CD14-positive monocyte (primary cell): Measurements from ENCODE around the gene YES1. TPM values are rescaled to one million over a fixed set of nuclear protein-coding genes. Genes with fewer than 3 reads are reported as not detected.
"Not testable (repeated sequence)": the region's sequence is repeated elsewhere in the genome, so short reads cannot be mapped to it uniquely, and the experiment has no call there.

Experiments used
- DNase-seq, 3 donors: peaks; one replicate each; pipeline ENCODE4 v3.0.0-alpha.2; 2011 to 2022
- H2AFZ ChIP-seq: 2 replicates; pipeline ENCODE4 v1.6.0; 2012; ENCODE audit warnings: mild to moderate bottlenecking, low read depth, low read length, inconsistent platforms; ENCODE audit not compliant: insufficient read depth, poor library complexity, severe bottlenecking
- H3K27ac ChIP-seq, 2 donors: 1 replicate in 1 of 2; 2 replicates in 1 of 2; pipeline ENCODE4 v1.5.1; 2012 to 2013; ENCODE audit warnings: low read length in 2 of 2, control low read depth in 1 of 2, inconsistent platforms in 1 of 2, low read depth in 1 of 2, mild to moderate bottlenecking in 1 of 2
- H3K27me3 ChIP-seq, 2 donors: one replicate each; pipeline versions ENCODE4 v1.6.0 to v1.6.1; 2011 to 2013; ENCODE audit warnings: low read length in 2 of 2; ENCODE audit not compliant: control insufficient read depth in 2 of 2, insufficient read depth in 2 of 2
- H3K36me3 ChIP-seq, 2 donors: replicated peaks in 1 of 2; 1 replicate in 1 of 2; 2 replicates in 1 of 2; pipeline versions ENCODE4 v1.5.1 to v1.6.1; 2012 to 2013; ENCODE audit warnings: low read length in 2 of 2, control low read depth in 1 of 2, inconsistent platforms in 1 of 2, mild to moderate bottlenecking in 1 of 2; ENCODE audit not compliant: insufficient read depth in 2 of 2, control insufficient read depth in 1 of 2
- H3K4me1 ChIP-seq, 2 donors: 1 replicate in 1 of 2; 2 replicates in 1 of 2; pipeline versions ENCODE4 v1.5.1 to v1.6.1; 2012 to 2013; ENCODE audit warnings: low read length in 2 of 2, control low read depth in 1 of 2, inconsistent platforms in 1 of 2, mild to moderate bottlenecking in 1 of 2, moderate library complexity in 1 of 2; ENCODE audit not compliant: insufficient read depth in 2 of 2, control insufficient read depth in 1 of 2
- H3K4me2 ChIP-seq: replicated peaks from 2 replicates; pipeline ENCODE3; 2012; ENCODE audit warnings: low read length, moderate library complexity, mild to moderate bottlenecking; ENCODE audit not compliant: poor library complexity, severe bottlenecking; ENCODE audit errors: extremely low read depth
- H3K4me3 ChIP-seq, 3 experiments: fragments of 200-600 bp in 1 of 3; sonication (generic) in 1 of 3; replicated peaks in 1 of 3; 1 replicate in 2 of 3; 2 replicates in 1 of 3; pipeline ENCODE4 v1.5.1; 2011 to 2013; ENCODE audit warnings: low read length in 3 of 3, mild to moderate bottlenecking in 3 of 3, control low read depth in 2 of 3, low read depth in 2 of 3, inconsistent platforms in 1 of 3, moderate library complexity in 1 of 3
- H3K79me2 ChIP-seq: 2 replicates; pipeline ENCODE4 v1.6.0; 2012; ENCODE audit warnings: mild to moderate bottlenecking, control low read depth, inconsistent platforms, low read length, moderate library complexity; ENCODE audit not compliant: insufficient read depth
- H3K9ac ChIP-seq: 2 replicates; pipeline ENCODE4 v1.6.0; 2017; ENCODE audit warnings: low read length, mild to moderate bottlenecking; ENCODE audit not compliant: insufficient read depth, poor library complexity, severe bottlenecking
- H3K9me3 ChIP-seq, 2 donors: replicated peaks in 1 of 2; 1 replicate in 1 of 2; 2 replicates in 1 of 2; pipeline versions ENCODE4 v1.5.1 to v1.6.1; 2012 to 2013; ENCODE audit warnings: low read length in 2 of 2, control low read depth in 1 of 2; ENCODE audit not compliant: control insufficient read depth in 1 of 2, insufficient read depth in 1 of 2
- H4K20me1 ChIP-seq: 2 replicates; pipeline ENCODE4 v1.6.0; 2012; ENCODE audit warnings: mild to moderate bottlenecking, low read length, control low read depth, moderate library complexity; ENCODE audit not compliant: insufficient read depth
- H3K27ac Mint-ChIP-seq, 7 donors: one replicate each; pipeline ENCODE4 v1.8.0; 2020; ENCODE audit warnings: mild to moderate bottlenecking in 7 of 7, mixed read lengths in 7 of 7, moderate library complexity in 6 of 7, inconsistent platforms in 2 of 7
- H3K27me3 Mint-ChIP-seq, 3 donors: one replicate each; pipeline ENCODE4 v1.8.0; 2021 to 2022; ENCODE audit warnings: low read depth in 3 of 3, mild to moderate bottlenecking in 3 of 3, mixed read lengths in 3 of 3, moderate library complexity in 3 of 3, inconsistent platforms in 1 of 3
- H3K36me3 Mint-ChIP-seq, 2 donors: one replicate each; pipeline ENCODE4 v1.8.0; 2020; ENCODE audit warnings: mixed read lengths in 2 of 2, inconsistent platforms in 1 of 2, mild to moderate bottlenecking in 1 of 2
- H3K4me1 Mint-ChIP-seq: one replicate; pipeline ENCODE4 v1.8.0; 2020; ENCODE audit warnings: mild to moderate bottlenecking, mixed read lengths
- H3K4me3 Mint-ChIP-seq, 2 donors: one replicate each; pipeline ENCODE4 v1.8.0; 2020; ENCODE audit warnings: mild to moderate bottlenecking in 2 of 2, mixed read lengths in 2 of 2, moderate library complexity in 1 of 2
- H3K9me3 Mint-ChIP-seq, 7 donors: one replicate each; pipeline ENCODE4 v1.8.0; 2020 to 2022; ENCODE audit warnings: mixed read lengths in 7 of 7, mild to moderate bottlenecking in 6 of 7, moderate library complexity in 6 of 7, inconsistent platforms in 2 of 7
- CTCF ChIP-seq: fragments of 200-600 bp; IDR thresholded peaks from one replicate; pipeline ENCODE4 v1.8.0; 2022; ENCODE audit warnings: antibody characterized with exemption, mild to moderate bottlenecking
- WGBS: methylation state at CpG from one replicate; pipeline ENCODE4 v1.1.5; 2013; ENCODE audit warnings: missing lambda C conversion rate; ENCODE audit not compliant: insufficient coverage; 5-methylcytosine and 5-hydroxymethylcytosine counted together
- intact Hi-C, 2 donors: fragments of 100-400 bp; cut with micrococcal nuclease; formaldehyde crosslinking; loops; one replicate each; pipeline versions ENCODE4 v1.15.0 to v1.15.1; 2023
- polyA plus RNA-seq, 3 donors: library from polyadenylated mRNA; depleted of rRNA in 1 of 3; unstranded in 2 of 3; stranded (reverse) in 1 of 3; fragments of 300-500 nt in 2 of 3; fragments of >200 nt in 1 of 3; fragmentation: Illumina TruSeq in 2 of 3; gene quantifications; 1 replicate in 2 of 3; 2 replicates in 1 of 3; pipeline ENCODE4 v1.2.3, GENCODE V29; 2012 to 2021

YES1 gene
- polyA plus RNA-seq, 3 donors: not detected

GRCh38 chr18:731185-731584 is 80.9 kb downstream of the YES1 start:
- Histone ChIP-seq H3K9me3 (no peaks in the 10 kb centered on the region), H3K36me3 (no peaks in the 10 kb centered on the region), H3K4me3 (no peak overlapping the region), H3K79me2 (no peaks in the 10 kb centered on the region), H3K27ac (no peak overlapping the region), H4K20me1 (no peaks in the 10 kb centered on the region), H3K4me1 (no peaks in the 10 kb centered on the region), H3K9ac (no peak overlapping the region), H3K27me3 (peaks cover 0 to 2% of the 10 kb centered on the region in 2 donors), H2AFZ (no peak overlapping the region), H3K4me2 (no peak overlapping the region)
- H3K27me3 Mint-ChIP-seq: peaks cover 9 to 18% (median 11%) of the 10 kb centered on the region in 3 donors
- H3K4me3 Mint-ChIP-seq: no peak overlapping the region
- no peaks in the 10 kb centered on the region for H3K4me1 Mint-ChIP-seq
- H3K9me3 Mint-ChIP-seq: peaks cover 0 to 3% (median 0%) of the 10 kb centered on the region in 7 donors
- DNase-seq: no peak
- intact Hi-C loops: no loop called here
- no peak for TF ChIP-seq CTCF
- H3K36me3 Mint-ChIP-seq: no peaks in the 10 kb centered on the region
- no peak overlapping the region for H3K27ac Mint-ChIP-seq

GRCh38 chr18:730692-731091 is 81.3 kb downstream of the YES1 start:
- Histone ChIP-seq H3K4me1 (peaks cover under 1% of the 10 kb centered on the region in 2 donors), H3K9ac (no peak overlapping the region), H3K9me3 (no peaks in the 10 kb centered on the region), H4K20me1 (no peaks in the 10 kb centered on the region), H3K79me2 (no peaks in the 10 kb centered on the region), H3K27me3 (peaks cover 0 to 2% of the 10 kb centered on the region in 2 donors), H3K4me2 (no peak overlapping the region), H3K27ac (no peak overlapping the region), H3K4me3 (no peak overlapping the region), H2AFZ (no peak overlapping the region), H3K36me3 (no peaks in the 10 kb centered on the region)
- no peak overlapping the region for H3K27ac Mint-ChIP-seq
- TF ChIP-seq CTCF: no peak
- peaks cover 9 to 19% (median 11%) of the 10 kb centered on the region in 3 donors for H3K27me3 Mint-ChIP-seq
- intact Hi-C loops: no loop called here
- no peak for DNase-seq
- H3K9me3 Mint-ChIP-seq: peaks cover 0 to 3% (median 0%) of the 10 kb centered on the region in 7 donors
- H3K4me1 Mint-ChIP-seq: peaks cover 2% of the 10 kb centered on the region
- no peak overlapping the region for H3K4me3 Mint-ChIP-seq
- no peaks in the 10 kb centered on the region for H3K36me3 Mint-ChIP-seq

GRCh38 chr18:730120-730519 is 81.9 kb downstream of the YES1 start:
- H3K4me1 Mint-ChIP-seq, H3K36me3 Mint-ChIP-seq, H3K4me2 ChIP-seq, H2AFZ ChIP-seq, H3K36me3 ChIP-seq, H3K9ac ChIP-seq, H3K79me2 ChIP-seq, H3K27ac Mint-ChIP-seq, H3K27ac ChIP-seq, H3K4me1 ChIP-seq, H3K9me3 Mint-ChIP-seq, H3K4me3 Mint-ChIP-seq, intact Hi-C loops, H3K27me3 ChIP-seq, DNase-seq, H3K9me3 ChIP-seq, H4K20me1 ChIP-seq, H3K4me3 ChIP-seq: not testable (repeated sequence)
- peaks cover 7 to 17% (median 8%) of the 10 kb centered on the region in 3 donors for H3K27me3 Mint-ChIP-seq
- WGBS: 100% methylated on average over 3 of the region's 5 CpGs
